ENCODE data around the gene TMEM121B. TPM values are rescaled to one million over a fixed set of nuclear protein-coding genes. Genes with fewer than 3 reads are reported as not detected.

Gene TMEM121B
- total and polyA plus RNA-seq, 4 donors = 0.06 to 0.17 (median 0.10) TPM

- no peak overlapping the region for H3K27ac ChIP-seq (ENCODE audit: low read depth in 1 of 2, low read length in 2 of 2)
- TF ChIP-seq GABPA (IDR thresholded peaks at IDR 0.05 in 1 of 2, conservative IDR thresholded peaks at IDR 0.05 in 1 of 2) (no peak), MAX (IDR thresholded peaks at IDR 0.05) (no peak), HNF4A (conservative IDR thresholded peaks at IDR 0.05) (no peak), NR2F2 (IDR thresholded peaks at IDR 0.05) (no peak), REST (IDR thresholded peaks at IDR 0.05) (no peak), ZBTB33 (IDR thresholded peaks at IDR 0.05) (no peak), YY1 (IDR thresholded peaks at IDR 0.05) (no peak)
- no peaks in the 10 kb centered on the region for H3K36me3 ChIP-seq (ENCODE audit: control insufficient read depth in 4 of 4, insufficient read depth in 3 of 4, low read depth in 1 of 4, low read length in 3 of 4)
- H3K4me1 ChIP-seq (ENCODE audit: control insufficient read depth in 4 of 4, insufficient read depth in 4 of 4, low read length in 3 of 4) = peaks cover 0 to 12% (median 2%) of the 10 kb centered on the region in 4 donors
- no peaks in the 10 kb centered on the region for H3K27me3 ChIP-seq (ENCODE audit: control insufficient read depth in 4 of 4, insufficient read depth in 4 of 4, low read length in 3 of 4)
- no peak overlapping the region for H3K9ac ChIP-seq (ENCODE audit: low read depth in 1 of 2, low read length in 2 of 2)
- H3K9me3 ChIP-seq (ENCODE audit: control insufficient read depth in 4 of 4, low read length in 3 of 4) = no peaks in the 10 kb centered on the region
- DNase-seq (ENCODE audit: low spot score) = no peak
- no peak overlapping the region for H3K4me3 ChIP-seq (ENCODE audit: low read depth in 1 of 3, low read length in 3 of 3)
- WGBS = 77% methylated on average over 4 of the region's 4 CpGs
These were observed 29.3 kb downstream of the TMEM121B start for GRCh38 chr22:17091851-17092250.

GRCh38 chr22:17090550-17090949, 30.6 kb downstream of the TMEM121B start:
- Histone ChIP-seq H3K36me3 (ENCODE audit: control insufficient read depth in 4 of 4, insufficient read depth in 3 of 4, low read depth in 1 of 4, low read length in 3 of 4) (no peaks in the 10 kb centered on the region), H3K4me1 (ENCODE audit: control insufficient read depth in 4 of 4, insufficient read depth in 4 of 4, low read length in 3 of 4) (peaks cover 0 to 12% (median 2%) of the 10 kb centered on the region in 4 donors), H3K27ac (ENCODE audit: low read depth in 1 of 2, low read length in 2 of 2) (no peak overlapping the region), H3K9ac (ENCODE audit: low read depth in 1 of 2, low read length in 2 of 2) (no peak overlapping the region), H3K4me3 (ENCODE audit: low read depth in 1 of 3, low read length in 3 of 3) (no peak overlapping the region), H3K27me3 (ENCODE audit: control insufficient read depth in 4 of 4, insufficient read depth in 4 of 4, low read length in 3 of 4) (no peaks in the 10 kb centered on the region), H3K9me3 (ENCODE audit: control insufficient read depth in 4 of 4, low read length in 3 of 4) (no peaks in the 10 kb centered on the region)
- no peak for DNase-seq (ENCODE audit: low spot score)
- TF ChIP-seq NR2F2 (IDR thresholded peaks at IDR 0.05) (no peak), HNF4G (IDR thresholded peaks at IDR 0.05) (no peak), YY1 (IDR thresholded peaks at IDR 0.05) (no peak), RXRA (IDR thresholded peaks at IDR 0.05) (no peak), RAD21 (IDR thresholded peaks at IDR 0.05) (no peak), FOXA1 (IDR thresholded peaks at IDR 0.05) (no peak), SP1 (IDR thresholded peaks at IDR 0.05) (no peak), CTCF (IDR thresholded peaks at IDR 0.05; ENCODE audit: low read depth, low read length, missing input control) (no peak), MAX (IDR thresholded peaks at IDR 0.05) (no peak), EGR1 (IDR thresholded peaks at IDR 0.05; ENCODE audit: low read depth in 2 of 2) (no peak), JUND (IDR thresholded peaks at IDR 0.05) (no peak)

All from liver (tissue), 9 donors.